ENCODE measurements around the gene CSNK1G1.
"Not testable (repeated sequence)": the region's sequence is repeated elsewhere in the genome, so short reads cannot be mapped to it uniquely, and the experiment has no call there.

The CSNK1G1 gene

GRCh38 chr15:64246364-64247189 is 109.4 kb downstream of the CSNK1G1 start:
- DNase-seq (ENCODE audit: low read depth in 2 of 2, low spot score in 1 of 2), result no peak

GRCh38 chr15:64245405-64245804 is 110.6 kb downstream of the CSNK1G1 start:
- DNase-seq (ENCODE audit: low read depth in 2 of 2, low spot score in 1 of 2), result no peak

- no peak for DNase-seq (ENCODE audit: low read depth in 2 of 2, low spot score in 1 of 2)
Observed at GRCh38 chr15:64237677-64238076, 118.3 kb downstream of the CSNK1G1 start.

GRCh38 chr15:64236156-64236894 is 119.6 kb downstream of the CSNK1G1 start:
- no peak for DNase-seq (ENCODE audit: low read depth in 2 of 2, low spot score in 1 of 2)

GRCh38 chr15:64235552-64235951 is 120.4 kb downstream of the CSNK1G1 start:
- DNase-seq (ENCODE audit: low read depth in 2 of 2, low spot score in 1 of 2), result no peak

GRCh38 chr15:64233299-64233698 is 122.7 kb downstream of the CSNK1G1 start:
- DNase-seq (ENCODE audit: low read depth in 2 of 2, low spot score in 1 of 2), result no peak

GRCh38 chr15:64232400-64232799 is 123.6 kb downstream of the CSNK1G1 start:
- no peak for DNase-seq (ENCODE audit: low read depth in 2 of 2, low spot score in 1 of 2)

- no peak for DNase-seq (ENCODE audit: low read depth in 2 of 2, low spot score in 1 of 2)
Observed at GRCh38 chr15:64229129-64229724, 126.7 kb downstream of the CSNK1G1 start.

GRCh38 chr15:64225804-64226203 is 130.2 kb downstream of the CSNK1G1 start:
- DNase-seq (ENCODE audit: low read depth in 2 of 2, low spot score in 1 of 2), result no peak

- no peak for DNase-seq (ENCODE audit: low read depth in 2 of 2, low spot score in 1 of 2)
Observed at GRCh38 chr15:64224511-64224910, 131.5 kb downstream of the CSNK1G1 start.

GRCh38 chr15:64223882-64224281 is 132.1 kb downstream of the CSNK1G1 start:
- no peak for DNase-seq (ENCODE audit: low read depth in 2 of 2, low spot score in 1 of 2)

GRCh38 chr15:64222573-64223366 is 133.2 kb downstream of the CSNK1G1 start:
- no peak for DNase-seq (ENCODE audit: low read depth in 2 of 2, low spot score in 1 of 2)

- DNase-seq (ENCODE audit: low read depth in 2 of 2, low spot score in 1 of 2), result not testable (repeated sequence)
Observed at GRCh38 chr15:64221911-64222310, 134.1 kb downstream of the CSNK1G1 start.

- not testable (repeated sequence) for DNase-seq (ENCODE audit: low read depth in 2 of 2, low spot score in 1 of 2)
Observed at GRCh38 chr15:64217429-64217750, 138.6 kb downstream of the CSNK1G1 start.

GRCh38 chr15:64216730-64217428 is 139.1 kb downstream of the CSNK1G1 start:
- no peak for DNase-seq (ENCODE audit: low read depth in 2 of 2, low spot score in 1 of 2)

- DNase-seq (ENCODE audit: low read depth in 2 of 2, low spot score in 1 of 2), result no peak
Observed at GRCh38 chr15:64216196-64216595, 139.8 kb downstream of the CSNK1G1 start.

GRCh38 chr15:64213646-64214045 is 142.3 kb downstream of the CSNK1G1 start:
- DNase-seq (ENCODE audit: low read depth in 2 of 2, low spot score in 1 of 2), result no peak

- DNase-seq (ENCODE audit: low read depth in 2 of 2, low spot score in 1 of 2), result no peak
Observed at GRCh38 chr15:64211696-64212095, 144.3 kb downstream of the CSNK1G1 start.

GRCh38 chr15:64210371-64210770 is 145.6 kb downstream of the CSNK1G1 start:
- DNase-seq (ENCODE audit: low read depth in 2 of 2, low spot score in 1 of 2), result no peak

- DNase-seq (ENCODE audit: low read depth in 2 of 2, low spot score in 1 of 2), result no peak
Observed at GRCh38 chr15:64209680-64210334, 146.2 kb downstream of the CSNK1G1 start.
